ENCODE results near the gene TMEM271. TPM values are rescaled to one million over a fixed set of nuclear protein-coding genes. Genes with fewer than 3 reads are reported as not detected.

The TMEM271 gene
- total and polyA plus RNA-seq, 10 of the 15 experiments (the other 5 are each of a cell fraction or from before 2014, with no cell fraction given), result not detected

DNA sequence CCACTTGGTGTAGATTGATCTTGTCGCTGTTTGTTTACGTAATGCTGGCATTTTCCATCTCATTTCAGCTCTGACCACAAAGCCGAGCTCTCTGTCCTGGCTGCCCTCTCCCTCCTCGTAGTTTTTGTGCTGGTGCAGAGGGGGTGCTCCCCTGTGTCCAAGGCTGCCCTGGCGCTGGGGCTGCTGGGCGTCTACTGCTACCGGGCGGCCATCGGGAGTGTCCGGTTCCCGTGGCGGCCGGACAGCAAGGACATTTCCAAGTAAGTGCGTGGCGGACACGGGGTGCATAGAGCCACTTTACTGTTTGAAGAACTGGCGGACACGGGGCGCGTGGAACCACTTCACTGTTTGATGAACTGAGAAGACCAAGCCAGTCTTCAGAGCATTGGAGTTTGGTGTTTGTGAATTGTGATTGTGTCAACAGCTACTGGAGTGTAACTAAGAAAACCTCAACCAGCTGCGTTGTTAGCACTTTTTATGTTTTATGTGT lies 49.1 kb downstream of the TMEM271 start:
- Histone ChIP-seq H3K36me3 (ENCODE audit: control insufficient read depth in 2 of 2, insufficient read depth in 2 of 2, low read length in 1 of 2) (peaks cover 12 to 17% of the 10 kb centered on the region in 2 experiments; a peak in 3 of 4 replicates), H3K4me3 (no peak overlapping the region), H3K4me2 (ENCODE audit: control insufficient read depth, insufficient read depth) (no peak overlapping the region), H3K27me3 (replicated peaks in 1 of 2; ENCODE audit: control insufficient read depth in 2 of 2, insufficient read depth in 2 of 2, low read length in 1 of 2) (no peaks in the 10 kb centered on the region), H3K9ac (ENCODE audit: control insufficient read depth, insufficient read depth, low read length) (no peak overlapping the region), H3K9me3 (replicated peaks; ENCODE audit: control insufficient read depth, insufficient read depth, low read length) (no peaks in the 10 kb centered on the region; the same call in 2 of the 3 replicates), H3K27ac (ENCODE audit: control insufficient read depth, insufficient read depth) (no peak overlapping the region), H3K79me2 (ENCODE audit: control insufficient read depth, insufficient read depth, low read length) (no peaks in the 10 kb centered on the region), H3K4me1 (ENCODE audit: control insufficient read depth, insufficient read depth, low read length) (no peaks in the 10 kb centered on the region), H2AFZ (ENCODE audit: control insufficient read depth, low read depth, low read length) (no peak overlapping the region), H4K20me1 (ENCODE audit: control insufficient read depth, insufficient read depth) (no peaks in the 10 kb centered on the region)
- ChIA-PET CTCF (no interaction called here), RAD21 (ENCODE audit: unreplicated experiment) (no interaction called here), POLR2A (no interaction called here), SMC1A (ENCODE audit: uncharacterized antibody, unreplicated experiment) (no interaction called here)
- FAIRE-seq (peak; percentile 27), ATAC-seq (no peak), DNase-seq (ENCODE audit: low read depth, low spot score) (no peak)
- intact Hi-C loops (cut with micrococcal nuclease; ENCODE audit: unreplicated experiment) (no loop called here), in situ Hi-C loops (cut with MboI) (no loop called here)
- BruUV-seq (replicated peaks), result no TSS peak
- 97% methylated on average over 21 of the region's 21 CpGs for WGBS (ENCODE audit: insufficient coverage, insufficient replicate concordance, low lambda C conversion rate, missing lambda C conversion rate)
- no peak for TF ChIP-seq ETV6 (conservative IDR thresholded peaks at IDR 0.05 in 1 of 2, IDR thresholded peaks at IDR 0.05 in 1 of 2; ENCODE audit: borderline replicate concordance in 1 of 2, low read depth in 1 of 2)
- no peak for TF ChIP-seq POLR2AphosphoS5 (IDR thresholded peaks at IDR 0.05; ENCODE audit: low read length)
- TF ChIP-seq, protein P1, sequence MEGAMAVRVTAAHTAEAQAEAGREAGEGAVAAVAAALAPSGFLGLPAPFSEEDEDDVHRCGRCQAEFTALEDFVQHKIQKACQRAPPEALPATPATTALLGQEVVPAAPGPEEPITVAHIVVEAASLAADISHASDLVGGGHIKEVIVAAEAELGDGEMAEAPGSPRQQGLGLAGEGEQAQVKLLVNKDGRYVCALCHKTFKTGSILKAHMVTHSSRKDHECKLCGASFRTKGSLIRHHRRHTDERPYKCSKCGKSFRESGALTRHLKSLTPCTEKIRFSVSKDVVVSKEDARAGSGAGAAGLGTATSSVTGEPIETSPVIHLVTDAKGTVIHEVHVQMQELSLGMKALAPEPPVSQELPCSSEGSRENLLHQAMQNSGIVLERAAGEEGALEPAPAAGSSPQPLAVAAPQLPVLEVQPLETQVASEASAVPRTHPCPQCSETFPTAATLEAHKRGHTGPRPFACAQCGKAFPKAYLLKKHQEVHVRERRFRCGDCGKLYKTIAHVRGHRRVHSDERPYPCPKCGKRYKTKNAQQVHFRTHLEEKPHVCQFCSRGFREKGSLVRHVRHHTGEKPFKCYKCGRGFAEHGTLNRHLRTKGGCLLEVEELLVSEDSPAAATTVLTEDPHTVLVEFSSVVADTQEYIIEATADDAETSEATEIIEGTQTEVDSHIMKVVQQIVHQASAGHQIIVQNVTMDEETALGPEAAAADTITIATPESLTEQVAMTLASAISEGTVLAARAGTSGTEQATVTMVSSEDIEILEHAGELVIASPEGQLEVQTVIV (IDR thresholded peaks at IDR 0.05; ENCODE audit: borderline replicate concordance, partially characterized antibody), result no peak
- TF ChIP-seq BHLHE40 (IDR thresholded peaks at IDR 0.05; ENCODE audit: borderline replicate concordance in 1 of 2, low read depth in 2 of 2, low read length in 1 of 2), result no peak
- TF ChIP-seq ZNF24 (IDR thresholded peaks at IDR 0.05), result no peak
- TF ChIP-seq, protein P2, sequence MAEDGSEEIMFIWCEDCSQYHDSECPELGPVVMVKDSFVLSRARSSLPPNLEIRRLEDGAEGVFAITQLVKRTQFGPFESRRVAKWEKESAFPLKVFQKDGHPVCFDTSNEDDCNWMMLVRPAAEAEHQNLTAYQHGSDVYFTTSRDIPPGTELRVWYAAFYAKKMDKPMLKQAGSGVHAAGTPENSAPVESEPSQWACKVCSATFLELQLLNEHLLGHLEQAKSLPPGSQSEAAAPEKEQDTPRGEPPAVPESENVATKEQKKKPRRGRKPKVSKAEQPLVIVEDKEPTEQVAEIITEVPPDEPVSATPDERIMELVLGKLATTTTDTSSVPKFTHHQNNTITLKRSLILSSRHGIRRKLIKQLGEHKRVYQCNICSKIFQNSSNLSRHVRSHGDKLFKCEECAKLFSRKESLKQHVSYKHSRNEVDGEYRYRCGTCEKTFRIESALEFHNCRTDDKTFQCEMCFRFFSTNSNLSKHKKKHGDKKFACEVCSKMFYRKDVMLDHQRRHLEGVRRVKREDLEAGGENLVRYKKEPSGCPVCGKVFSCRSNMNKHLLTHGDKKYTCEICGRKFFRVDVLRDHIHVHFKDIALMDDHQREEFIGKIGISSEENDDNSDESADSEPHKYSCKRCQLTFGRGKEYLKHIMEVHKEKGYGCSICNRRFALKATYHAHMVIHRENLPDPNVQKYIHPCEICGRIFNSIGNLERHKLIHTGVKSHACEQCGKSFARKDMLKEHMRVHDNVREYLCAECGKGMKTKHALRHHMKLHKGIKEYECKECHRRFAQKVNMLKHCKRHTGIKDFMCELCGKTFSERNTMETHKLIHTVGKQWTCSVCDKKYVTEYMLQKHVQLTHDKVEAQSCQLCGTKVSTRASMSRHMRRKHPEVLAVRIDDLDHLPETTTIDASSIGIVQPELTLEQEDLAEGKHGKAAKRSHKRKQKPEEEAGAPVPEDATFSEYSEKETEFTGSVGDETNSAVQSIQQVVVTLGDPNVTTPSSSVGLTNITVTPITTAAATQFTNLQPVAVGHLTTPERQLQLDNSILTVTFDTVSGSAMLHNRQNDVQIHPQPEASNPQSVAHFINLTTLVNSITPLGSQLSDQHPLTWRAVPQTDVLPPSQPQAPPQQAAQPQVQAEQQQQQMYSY (CRISPR knock-in tag; IDR thresholded peaks at IDR 0.05), result no peak
- no peak for TF ChIP-seq PAX5 (IDR thresholded peaks at IDR 0.05; ENCODE audit: borderline replicate concordance, low read depth, low read length)
- TF ChIP-seq, protein P3, sequence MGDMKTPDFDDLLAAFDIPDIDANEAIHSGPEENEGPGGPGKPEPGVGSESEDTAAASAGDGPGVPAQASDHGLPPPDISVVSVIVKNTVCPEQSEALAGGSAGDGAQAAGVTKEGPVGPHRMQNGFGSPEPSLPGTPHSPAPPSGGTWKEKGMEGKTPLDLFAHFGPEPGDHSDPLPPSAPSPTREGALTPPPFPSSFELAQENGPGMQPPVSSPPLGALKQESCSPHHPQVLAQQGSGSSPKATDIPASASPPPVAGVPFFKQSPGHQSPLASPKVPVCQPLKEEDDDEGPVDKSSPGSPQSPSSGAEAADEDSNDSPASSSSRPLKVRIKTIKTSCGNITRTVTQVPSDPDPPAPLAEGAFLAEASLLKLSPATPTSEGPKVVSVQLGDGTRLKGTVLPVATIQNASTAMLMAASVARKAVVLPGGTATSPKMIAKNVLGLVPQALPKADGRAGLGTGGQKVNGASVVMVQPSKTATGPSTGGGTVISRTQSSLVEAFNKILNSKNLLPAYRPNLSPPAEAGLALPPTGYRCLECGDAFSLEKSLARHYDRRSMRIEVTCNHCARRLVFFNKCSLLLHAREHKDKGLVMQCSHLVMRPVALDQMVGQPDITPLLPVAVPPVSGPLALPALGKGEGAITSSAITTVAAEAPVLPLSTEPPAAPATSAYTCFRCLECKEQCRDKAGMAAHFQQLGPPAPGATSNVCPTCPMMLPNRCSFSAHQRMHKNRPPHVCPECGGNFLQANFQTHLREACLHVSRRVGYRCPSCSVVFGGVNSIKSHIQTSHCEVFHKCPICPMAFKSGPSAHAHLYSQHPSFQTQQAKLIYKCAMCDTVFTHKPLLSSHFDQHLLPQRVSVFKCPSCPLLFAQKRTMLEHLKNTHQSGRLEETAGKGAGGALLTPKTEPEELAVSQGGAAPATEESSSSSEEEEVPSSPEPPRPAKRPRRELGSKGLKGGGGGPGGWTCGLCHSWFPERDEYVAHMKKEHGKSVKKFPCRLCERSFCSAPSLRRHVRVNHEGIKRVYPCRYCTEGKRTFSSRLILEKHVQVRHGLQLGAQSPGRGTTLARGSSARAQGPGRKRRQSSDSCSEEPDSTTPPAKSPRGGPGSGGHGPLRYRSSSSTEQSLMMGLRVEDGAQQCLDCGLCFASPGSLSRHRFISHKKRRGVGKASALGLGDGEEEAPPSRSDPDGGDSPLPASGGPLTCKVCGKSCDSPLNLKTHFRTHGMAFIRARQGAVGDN (IDR thresholded peaks at IDR 0.05), result no peak
- TF ChIP-seq, protein P4, sequence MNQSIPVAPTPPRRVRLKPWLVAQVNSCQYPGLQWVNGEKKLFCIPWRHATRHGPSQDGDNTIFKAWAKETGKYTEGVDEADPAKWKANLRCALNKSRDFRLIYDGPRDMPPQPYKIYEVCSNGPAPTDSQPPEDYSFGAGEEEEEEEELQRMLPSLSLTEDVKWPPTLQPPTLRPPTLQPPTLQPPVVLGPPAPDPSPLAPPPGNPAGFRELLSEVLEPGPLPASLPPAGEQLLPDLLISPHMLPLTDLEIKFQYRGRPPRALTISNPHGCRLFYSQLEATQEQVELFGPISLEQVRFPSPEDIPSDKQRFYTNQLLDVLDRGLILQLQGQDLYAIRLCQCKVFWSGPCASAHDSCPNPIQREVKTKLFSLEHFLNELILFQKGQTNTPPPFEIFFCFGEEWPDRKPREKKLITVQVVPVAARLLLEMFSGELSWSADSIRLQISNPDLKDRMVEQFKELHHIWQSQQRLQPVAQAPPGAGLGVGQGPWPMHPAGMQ (IDR thresholded peaks at IDR 0.05; ENCODE audit: borderline replicate concordance), result no peak
